Measurements from ENCODE around the gene RGS10.
"Not testable (repeated sequence)": the region's sequence is repeated elsewhere in the genome, so short reads cannot be mapped to it uniquely, and the experiment has no call there.

Gene RGS10

DNA sequence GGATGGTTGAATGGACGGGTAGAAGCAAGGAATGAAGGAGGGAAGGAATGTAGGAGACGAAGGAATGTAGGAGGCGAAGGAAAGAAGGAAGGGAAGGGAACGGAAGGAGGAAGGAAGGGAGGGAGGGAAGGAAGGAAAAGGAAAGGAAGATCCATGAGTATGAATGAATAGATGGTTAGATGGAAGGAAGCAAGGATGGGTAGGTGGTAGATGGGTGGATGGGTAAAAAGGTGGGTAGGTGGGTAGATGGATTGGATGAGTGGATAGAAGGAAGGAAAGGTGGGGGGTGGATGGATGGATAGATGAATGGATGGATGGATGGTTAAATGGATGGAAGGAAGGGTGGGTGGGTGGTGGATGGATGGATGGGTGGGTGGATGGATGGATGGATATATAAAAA is 77.4 kb downstream of the RGS10 start:
- Histone ChIP-seq H2BK5ac (ENCODE audit: low read length) (no peak overlapping the region), H4K91ac (ENCODE audit: low read depth, low read length, poor library complexity) (no peak overlapping the region), H3K4ac (ENCODE audit: low read length) (no peak overlapping the region), H2BK15ac (ENCODE audit: low read length) (no peak overlapping the region), H3K4me2 (ENCODE audit: insufficient read depth, low read length, poor library complexity, severe bottlenecking) (no peak overlapping the region), H3K18ac (ENCODE audit: low read length) (no peak overlapping the region), H3K14ac (ENCODE audit: low read length) (no peak overlapping the region), H2AFZ (ENCODE audit: low read length) (no peak overlapping the region), H2BK12ac (ENCODE audit: low read length) (no peak overlapping the region), H4K8ac (ENCODE audit: low read depth, low read length) (no peak overlapping the region), H2AK5ac (ENCODE audit: low read depth, low read length) (no peak overlapping the region), H3K27ac (replicated peaks; ENCODE audit: low read length) (no peak overlapping the region), H3K4me3 (ENCODE audit: low read length in 2 of 2) (no peak overlapping the region), H3K27me3 (ENCODE audit: control insufficient read depth in 3 of 3, insufficient read depth in 3 of 3, low read depth in 1 of 3, low read length in 3 of 3) (peaks cover 0 to 4% (median 0%) of the 10 kb centered on the region in 3 experiments), H3K9ac (ENCODE audit: low read depth, low read length, poor library complexity) (no peak overlapping the region), H3K4me1 (ENCODE audit: control insufficient read depth in 2 of 2, insufficient read depth in 1 of 2, low read depth in 1 of 2, low read length in 2 of 2) (no peaks in the 10 kb centered on the region), H3K36me3 (replicated peaks in 1 of 2; ENCODE audit: control insufficient read depth in 2 of 2, insufficient read depth in 2 of 2, low read length in 2 of 2) (no peaks in the 10 kb centered on the region), H3K79me1 (ENCODE audit: low read depth, low read length) (no peaks in the 10 kb centered on the region), H3K23ac (ENCODE audit: low read depth, low read length, poor library complexity) (no peak overlapping the region), H3K9me3 (replicated peaks in 1 of 2; ENCODE audit: control insufficient read depth in 2 of 2, insufficient read depth in 1 of 2, low read depth in 1 of 2, low read length in 2 of 2) (peaks cover 3% of the 10 kb centered on the region in 2 donors), H2BK120ac (ENCODE audit: low read depth, low read length) (no peak overlapping the region)
- WGBS, 2 donors (ENCODE audit: extremely low coverage in 2 of 2, insufficient read length in 2 of 2, insufficient replicate concordance in 1 of 2): 100% methylated on average over 3 to 4 of the region's 4 CpGs
- no peak for DNase-seq (ENCODE audit: low spot score)

DNA sequence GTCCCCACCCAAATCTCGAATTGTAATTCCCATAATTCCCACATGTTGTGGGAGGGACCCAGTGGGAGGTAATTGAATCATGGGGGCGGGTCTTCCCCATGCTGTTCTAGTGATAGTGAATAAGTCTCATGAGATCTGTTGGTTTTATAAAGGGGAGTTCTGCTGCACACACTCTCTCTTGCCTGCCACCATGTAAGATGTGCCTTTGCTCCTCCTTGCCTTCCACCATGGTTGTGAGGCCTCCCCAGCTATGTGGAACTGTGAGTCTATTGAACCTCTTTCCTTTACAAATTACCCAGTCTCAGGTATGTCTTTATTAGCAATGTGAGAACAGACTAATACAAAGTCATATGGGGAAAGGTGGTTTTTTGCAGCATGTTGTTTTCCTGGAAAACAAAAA is 79.3 kb downstream of the RGS10 start:
- not testable (repeated sequence) for H3K4ac ChIP-seq (ENCODE audit: low read length); H2BK12ac ChIP-seq (ENCODE audit: low read length); H3K4me1 ChIP-seq (ENCODE audit: control insufficient read depth in 2 of 2, insufficient read depth in 1 of 2, low read depth in 1 of 2, low read length in 2 of 2); H2AFZ ChIP-seq (ENCODE audit: low read length); H3K27me3 ChIP-seq (ENCODE audit: control insufficient read depth in 3 of 3, insufficient read depth in 3 of 3, low read depth in 1 of 3, low read length in 3 of 3); DNase-seq (ENCODE audit: low spot score); H3K14ac ChIP-seq (ENCODE audit: low read length); H3K9ac ChIP-seq (ENCODE audit: low read depth, low read length, poor library complexity); H3K4me2 ChIP-seq (ENCODE audit: insufficient read depth, low read length, poor library complexity, severe bottlenecking); H4K91ac ChIP-seq (ENCODE audit: low read depth, low read length, poor library complexity); H3K18ac ChIP-seq (ENCODE audit: low read length); H4K8ac ChIP-seq (ENCODE audit: low read depth, low read length); H3K4me3 ChIP-seq (ENCODE audit: low read length in 2 of 2); H3K79me1 ChIP-seq (ENCODE audit: low read depth, low read length); H3K23ac ChIP-seq (ENCODE audit: low read depth, low read length, poor library complexity); H2BK120ac ChIP-seq (ENCODE audit: low read depth, low read length); H2AK5ac ChIP-seq (ENCODE audit: low read depth, low read length); H3K36me3 ChIP-seq (replicated peaks in 1 of 2; ENCODE audit: control insufficient read depth in 2 of 2, insufficient read depth in 2 of 2, low read length in 2 of 2); H2BK15ac ChIP-seq (ENCODE audit: low read length); H3K9me3 ChIP-seq (replicated peaks in 1 of 2; ENCODE audit: control insufficient read depth in 2 of 2, insufficient read depth in 1 of 2, low read depth in 1 of 2, low read length in 2 of 2); H2BK5ac ChIP-seq (ENCODE audit: low read length); H3K27ac ChIP-seq (replicated peaks; ENCODE audit: low read length)
- WGBS, 2 donors (ENCODE audit: extremely low coverage in 2 of 2, insufficient read length in 2 of 2, insufficient replicate concordance in 1 of 2): no CpG with 5 or more reads among the region's 2 CpGs

DNA sequence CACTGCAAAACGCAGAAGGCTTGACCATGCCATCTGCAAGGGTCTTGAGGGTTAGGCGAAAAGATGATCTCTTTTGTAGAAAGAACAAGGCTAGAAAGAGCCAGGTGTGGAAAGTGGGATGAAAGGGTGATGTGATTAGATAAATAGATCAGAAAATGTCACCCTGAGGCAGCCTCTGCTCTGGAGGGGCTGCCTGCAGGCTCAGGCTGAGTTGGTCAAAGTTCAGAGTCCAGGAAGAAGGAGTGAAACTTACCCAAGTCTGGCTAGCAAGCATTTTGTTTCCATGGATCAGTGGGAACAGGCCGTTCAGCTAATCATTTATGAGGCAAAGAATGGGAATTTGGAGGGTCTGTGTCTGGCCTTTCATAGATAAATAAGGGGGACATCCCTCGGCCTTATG is 79.7 kb downstream of the RGS10 start:
- WGBS, 2 donors (ENCODE audit: extremely low coverage in 2 of 2, insufficient read length in 2 of 2, insufficient replicate concordance in 1 of 2): no CpG with 5 or more reads among the region's 4 CpGs
- no peak overlapping the region for H3K14ac ChIP-seq (ENCODE audit: low read length)
- H3K9me3 ChIP-seq (replicated peaks in 1 of 2; ENCODE audit: control insufficient read depth in 2 of 2, insufficient read depth in 1 of 2, low read depth in 1 of 2, low read length in 2 of 2): peaks cover 3% of the 10 kb centered on the region in 2 donors
- no peak overlapping the region for H2AK5ac ChIP-seq (ENCODE audit: low read depth, low read length)
- H3K4me1 ChIP-seq (ENCODE audit: control insufficient read depth in 2 of 2, insufficient read depth in 1 of 2, low read depth in 1 of 2, low read length in 2 of 2): peaks cover 0 to 6% of the 10 kb centered on the region in 2 donors
- no peak overlapping the region for H3K18ac ChIP-seq (ENCODE audit: low read length)
- no peak overlapping the region for H3K9ac ChIP-seq (ENCODE audit: low read depth, low read length, poor library complexity)
- H3K4ac ChIP-seq (ENCODE audit: low read length): no peak overlapping the region
- H3K36me3 ChIP-seq (replicated peaks in 1 of 2; ENCODE audit: control insufficient read depth in 2 of 2, insufficient read depth in 2 of 2, low read length in 2 of 2): no peaks in the 10 kb centered on the region
- H3K4me2 ChIP-seq (ENCODE audit: insufficient read depth, low read length, poor library complexity, severe bottlenecking): no peak overlapping the region
- DNase-seq (ENCODE audit: low spot score): no peak
- no peak overlapping the region for H3K4me3 ChIP-seq (ENCODE audit: low read length in 2 of 2)
- no peak overlapping the region for H3K23ac ChIP-seq (ENCODE audit: low read depth, low read length, poor library complexity)
- H4K8ac ChIP-seq (ENCODE audit: low read depth, low read length): no peak overlapping the region
- no peak overlapping the region for H2AFZ ChIP-seq (ENCODE audit: low read length)
- H3K79me1 ChIP-seq (ENCODE audit: low read depth, low read length): no peaks in the 10 kb centered on the region
- H4K91ac ChIP-seq (ENCODE audit: low read depth, low read length, poor library complexity): no peak overlapping the region
- no peak overlapping the region for H3K27ac ChIP-seq (replicated peaks; ENCODE audit: low read length)
- H2BK12ac ChIP-seq (ENCODE audit: low read length): no peak overlapping the region
- no peak overlapping the region for H2BK15ac ChIP-seq (ENCODE audit: low read length)
- H3K27me3 ChIP-seq (ENCODE audit: control insufficient read depth in 3 of 3, insufficient read depth in 3 of 3, low read depth in 1 of 3, low read length in 3 of 3): peaks cover 0 to 1% (median 0%) of the 10 kb centered on the region in 3 experiments
- H2BK120ac ChIP-seq (ENCODE audit: low read depth, low read length): no peak overlapping the region
- no peak overlapping the region for H2BK5ac ChIP-seq (ENCODE audit: low read length)

DNA sequence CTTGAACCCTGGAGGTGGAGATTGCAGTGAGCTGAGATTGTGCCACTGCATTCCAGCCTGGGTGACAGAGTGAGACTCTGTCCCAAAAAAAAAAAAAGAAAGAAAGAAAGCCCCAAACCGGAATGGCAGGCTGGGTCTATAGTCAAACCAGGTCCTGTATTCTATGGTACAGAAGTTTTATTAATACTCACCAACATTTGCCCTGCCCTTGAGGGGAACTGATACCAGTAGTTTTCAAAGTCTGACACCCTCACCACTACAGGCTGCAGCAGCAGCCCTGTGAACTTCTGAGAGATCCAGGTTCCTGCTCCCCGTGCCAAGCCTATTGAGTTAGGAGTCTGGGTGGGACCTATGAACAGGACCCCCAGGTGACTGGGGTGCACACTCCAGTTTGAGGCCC is 80.6 kb downstream of the RGS10 start:
- no peak overlapping the region for H3K9ac ChIP-seq (ENCODE audit: low read depth, low read length, poor library complexity)
- no CpG with 5 or more reads among the region's 2 CpGs for WGBS, 2 donors (ENCODE audit: extremely low coverage in 2 of 2, insufficient read length in 2 of 2, insufficient replicate concordance in 1 of 2)
- H2BK12ac ChIP-seq (ENCODE audit: low read length): no peak overlapping the region
- no peak overlapping the region for H3K4me2 ChIP-seq (ENCODE audit: insufficient read depth, low read length, poor library complexity, severe bottlenecking)
- H3K4ac ChIP-seq (ENCODE audit: low read length): no peak overlapping the region
- H2BK15ac ChIP-seq (ENCODE audit: low read length): no peak overlapping the region
- H3K18ac ChIP-seq (ENCODE audit: low read length): no peak overlapping the region
- no peak overlapping the region for H3K14ac ChIP-seq (ENCODE audit: low read length)
- no peak overlapping the region for H3K23ac ChIP-seq (ENCODE audit: low read depth, low read length, poor library complexity)
- H2BK5ac ChIP-seq (ENCODE audit: low read length): no peak overlapping the region
- DNase-seq (ENCODE audit: low spot score): no peak
- no peaks in the 10 kb centered on the region for H3K79me1 ChIP-seq (ENCODE audit: low read depth, low read length)
- peaks cover 3% of the 10 kb centered on the region in 2 donors for H3K9me3 ChIP-seq (replicated peaks in 1 of 2; ENCODE audit: control insufficient read depth in 2 of 2, insufficient read depth in 1 of 2, low read depth in 1 of 2, low read length in 2 of 2)
- H3K27ac ChIP-seq (replicated peaks; ENCODE audit: low read length): no peak overlapping the region
- no peak overlapping the region for H2BK120ac ChIP-seq (ENCODE audit: low read depth, low read length)
- no peaks in the 10 kb centered on the region for H3K27me3 ChIP-seq (ENCODE audit: control insufficient read depth in 3 of 3, insufficient read depth in 3 of 3, low read depth in 1 of 3, low read length in 3 of 3)
- H4K91ac ChIP-seq (ENCODE audit: low read depth, low read length, poor library complexity): no peak overlapping the region
- H4K8ac ChIP-seq (ENCODE audit: low read depth, low read length): no peak overlapping the region
- no peak overlapping the region for H3K4me3 ChIP-seq (ENCODE audit: low read length in 2 of 2)
- no peaks in the 10 kb centered on the region for H3K36me3 ChIP-seq (replicated peaks in 1 of 2; ENCODE audit: control insufficient read depth in 2 of 2, insufficient read depth in 2 of 2, low read length in 2 of 2)
- H2AK5ac ChIP-seq (ENCODE audit: low read depth, low read length): no peak overlapping the region
- H3K4me1 ChIP-seq (ENCODE audit: control insufficient read depth in 2 of 2, insufficient read depth in 1 of 2, low read depth in 1 of 2, low read length in 2 of 2): peaks cover 0 to 6% of the 10 kb centered on the region in 2 donors
- H2AFZ ChIP-seq (ENCODE audit: low read length): no peak overlapping the region

Measured in neuronal stem cell (in vitro differentiated cells).